Endodermal cell (in vitro differentiated cells): ENCODE measurements around the gene PDE8B. TPM values are rescaled to one million over a fixed set of nuclear protein-coding genes. Genes with fewer than 3 reads are reported as not detected.

Experiments used
- DNase-seq: peaks from one replicate; pipeline ENCODE4 v3.0.0-alpha.2; 2017
- H3K27ac ChIP-seq: 2 replicates; pipeline ENCODE4 v1.5.1; 2013; ENCODE audit warnings: mild to moderate bottlenecking, low read depth, low read length, moderate library complexity
- H3K27me3 ChIP-seq: 2 replicates; pipeline ENCODE4 v1.6.1; 2013; ENCODE audit warnings: mild to moderate bottlenecking, low read length, moderate library complexity; ENCODE audit not compliant: insufficient read depth, control insufficient read depth, poor library complexity, severe bottlenecking
- H3K36me3 ChIP-seq: 2 replicates; pipeline ENCODE4 v1.7.0; 2013; ENCODE audit warnings: mild to moderate bottlenecking, low read length, moderate library complexity; ENCODE audit not compliant: control insufficient read depth, insufficient read depth
- H3K4me1 ChIP-seq: one replicate; pipeline ENCODE4 v1.7.0; 2013; ENCODE audit warnings: low read length; ENCODE audit not compliant: control insufficient read depth, insufficient read depth
- H3K4me3 ChIP-seq: 2 replicates; pipeline ENCODE4 v1.5.1; 2013; ENCODE audit warnings: mild to moderate bottlenecking, low read length, moderate library complexity
- H3K9ac ChIP-seq: 2 replicates; pipeline ENCODE4 v1.6.1; 2013; ENCODE audit warnings: mild to moderate bottlenecking, low read length, moderate library complexity; ENCODE audit not compliant: poor library complexity, severe bottlenecking; ENCODE audit errors: extremely low read depth
- H3K9me3 ChIP-seq: 2 replicates; pipeline ENCODE4 v1.6.1; 2013; ENCODE audit warnings: mild to moderate bottlenecking, low read length, moderate library complexity; ENCODE audit not compliant: control insufficient read depth
- H3K27ac Mint-ChIP-seq: 2 replicates; pipeline ENCODE4 v1.8.0; 2020; ENCODE audit warnings: mixed read lengths
- H3K27me3 Mint-ChIP-seq: 2 replicates; pipeline ENCODE4 v1.8.0; 2021; ENCODE audit warnings: mild to moderate bottlenecking, mixed read lengths; ENCODE audit not compliant: insufficient read depth
- H3K36me3 Mint-ChIP-seq: 2 replicates; pipeline ENCODE4 v1.8.0; 2020; ENCODE audit warnings: low read depth, mixed read lengths
- H3K4me1 Mint-ChIP-seq: 2 replicates; pipeline ENCODE4 v1.8.0; 2020; ENCODE audit warnings: mixed read lengths
- H3K4me3 Mint-ChIP-seq: 2 replicates; pipeline ENCODE4 v1.8.0; 2020; ENCODE audit warnings: mild to moderate bottlenecking, moderate library complexity, mixed read lengths
- H3K9me3 Mint-ChIP-seq: 2 replicates; pipeline ENCODE4 v1.8.0; 2020; ENCODE audit warnings: mild to moderate bottlenecking, mixed read lengths
- WGBS, 2 experiments: methylation state at CpG; one replicate each; pipeline versions ENCODE4 v1.1.5 to v1.1.7; 2013; ENCODE audit warnings: missing lambda C conversion rate in 2 of 2, mixed read lengths in 1 of 2; ENCODE audit not compliant: insufficient coverage in 1 of 2, insufficient read length in 1 of 2; 5-methylcytosine and 5-hydroxymethylcytosine counted together
- total RNA-seq, 2 donors: library from RNA; stranded (reverse); fragmentation: NEBNext Ultra II Directional in 1 of 2; extraction: Animal tissue kit (Norgen Biotek cat#: 25700) in 1 of 2; gene quantifications; 2 replicates in 1 of 2; 3 replicates in 1 of 2; pipeline ENCODE4 v1.2.1, GENCODE V29; 2021
- TF ChIP-seq, protein P1 (sequence below): fragments of 200-600 bp; sonication (generic); conservative IDR thresholded peaks from 2 replicates; pipeline ENCODE4 v1.5.0; 2021; ENCODE audit warnings: antibody characterized with exemption, mild to moderate bottlenecking

Gene PDE8B
- total RNA-seq, 2 donors from 2014 or later, result 0.20 to 0.51 TPM

DNA sequence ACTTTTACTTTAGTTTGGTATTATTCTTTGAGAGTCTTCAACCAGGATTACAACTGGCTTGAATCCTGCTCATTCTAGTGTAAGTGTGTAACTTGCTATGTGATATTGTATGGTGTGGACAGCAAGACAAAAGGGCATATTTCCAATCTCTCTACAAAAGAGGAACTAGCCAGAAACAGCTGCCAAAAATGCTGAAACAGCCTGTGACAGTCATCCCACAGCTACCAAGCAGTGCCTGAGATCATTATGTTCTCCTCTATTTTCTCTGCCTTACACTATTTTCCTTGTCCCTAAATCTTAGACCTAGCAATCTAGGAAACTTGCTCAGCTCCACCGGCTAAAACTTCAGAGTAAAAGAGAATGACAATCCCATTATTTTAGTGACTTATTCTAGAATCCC, 238.8 kb downstream of the PDE8B start:
- H3K4me3 ChIP-seq, result no peak overlapping the region
- WGBS, 2 experiments, result 94 to 100% methylated on average over 1 of the region's 1 CpG
- no peaks in the 10 kb centered on the region for H3K27me3 Mint-ChIP-seq
- H3K27ac Mint-ChIP-seq, result no peak overlapping the region
- H3K9ac ChIP-seq, result no peak overlapping the region
- H3K4me3 Mint-ChIP-seq, result no peak overlapping the region
- peaks cover 3% of the 10 kb centered on the region for H3K4me1 Mint-ChIP-seq
- H3K4me1 ChIP-seq, result no peaks in the 10 kb centered on the region
- TF ChIP-seq, protein P1, sequence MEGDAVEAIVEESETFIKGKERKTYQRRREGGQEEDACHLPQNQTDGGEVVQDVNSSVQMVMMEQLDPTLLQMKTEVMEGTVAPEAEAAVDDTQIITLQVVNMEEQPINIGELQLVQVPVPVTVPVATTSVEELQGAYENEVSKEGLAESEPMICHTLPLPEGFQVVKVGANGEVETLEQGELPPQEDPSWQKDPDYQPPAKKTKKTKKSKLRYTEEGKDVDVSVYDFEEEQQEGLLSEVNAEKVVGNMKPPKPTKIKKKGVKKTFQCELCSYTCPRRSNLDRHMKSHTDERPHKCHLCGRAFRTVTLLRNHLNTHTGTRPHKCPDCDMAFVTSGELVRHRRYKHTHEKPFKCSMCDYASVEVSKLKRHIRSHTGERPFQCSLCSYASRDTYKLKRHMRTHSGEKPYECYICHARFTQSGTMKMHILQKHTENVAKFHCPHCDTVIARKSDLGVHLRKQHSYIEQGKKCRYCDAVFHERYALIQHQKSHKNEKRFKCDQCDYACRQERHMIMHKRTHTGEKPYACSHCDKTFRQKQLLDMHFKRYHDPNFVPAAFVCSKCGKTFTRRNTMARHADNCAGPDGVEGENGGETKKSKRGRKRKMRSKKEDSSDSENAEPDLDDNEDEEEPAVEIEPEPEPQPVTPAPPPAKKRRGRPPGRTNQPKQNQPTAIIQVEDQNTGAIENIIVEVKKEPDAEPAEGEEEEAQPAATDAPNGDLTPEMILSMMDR, result no peak
- no peaks in the 10 kb centered on the region for H3K27me3 ChIP-seq
- peaks cover 6% of the 10 kb centered on the region for H3K9me3 ChIP-seq
- H3K36me3 ChIP-seq, result peaks cover 64% of the 10 kb centered on the region
- peaks cover 55% of the 10 kb centered on the region for H3K36me3 Mint-ChIP-seq
- no peak overlapping the region for H3K27ac ChIP-seq
- peaks cover 11% of the 10 kb centered on the region for H3K9me3 Mint-ChIP-seq
- DNase-seq, result no peak

GRCh38 chr5:77449981-77450380, 239.5 kb downstream of the PDE8B start:
- peaks cover 4% of the 10 kb centered on the region for H3K4me1 Mint-ChIP-seq
- no peak overlapping the region for H3K27ac Mint-ChIP-seq
- no peak overlapping the region for H3K4me3 Mint-ChIP-seq
- Histone ChIP-seq H3K36me3 (peaks cover 60% of the 10 kb centered on the region), H3K27ac (no peak overlapping the region), H3K4me3 (no peak overlapping the region), H3K9me3 (peaks cover 6% of the 10 kb centered on the region), H3K9ac (no peak overlapping the region), H3K4me1 (no peaks in the 10 kb centered on the region), H3K27me3 (no peaks in the 10 kb centered on the region)
- H3K36me3 Mint-ChIP-seq, result peaks cover 53% of the 10 kb centered on the region
- DNase-seq, result no peak
- WGBS, 2 experiments, result 89 to 92% methylated on average over 2 of the region's 2 CpGs
- TF ChIP-seq, protein P1, result no peak
- no peaks in the 10 kb centered on the region for H3K27me3 Mint-ChIP-seq
- H3K9me3 Mint-ChIP-seq, result peaks cover 11% of the 10 kb centered on the region

- Histone ChIP-seq H3K9me3 (peaks cover 3% of the 10 kb centered on the region), H3K36me3 (peaks cover 57% of the 10 kb centered on the region), H3K27me3 (no peaks in the 10 kb centered on the region), H3K4me3 (no peak overlapping the region), H3K4me1 (no peaks in the 10 kb centered on the region), H3K27ac (no peak overlapping the region), H3K9ac (no peak overlapping the region)
- Mint-ChIP-seq H3K4me3 (no peak overlapping the region), H3K36me3 (peaks cover 47% of the 10 kb centered on the region), H3K27me3 (no peaks in the 10 kb centered on the region), H3K9me3 (peaks cover 2% of the 10 kb centered on the region), H3K4me1 (peaks cover 4% of the 10 kb centered on the region), H3K27ac (no peak overlapping the region)
- TF ChIP-seq, protein P1, result no peak
- DNase-seq, result no peak
- WGBS, 2 experiments, result 86 to 100% methylated on average over 1 of the region's 1 CpG
Observed at GRCh38 chr5:77452351-77452750, 241.9 kb downstream of the PDE8B start.
